ENCODE measurements around the gene RAP1GDS1.

Gene RAP1GDS1, protein sequence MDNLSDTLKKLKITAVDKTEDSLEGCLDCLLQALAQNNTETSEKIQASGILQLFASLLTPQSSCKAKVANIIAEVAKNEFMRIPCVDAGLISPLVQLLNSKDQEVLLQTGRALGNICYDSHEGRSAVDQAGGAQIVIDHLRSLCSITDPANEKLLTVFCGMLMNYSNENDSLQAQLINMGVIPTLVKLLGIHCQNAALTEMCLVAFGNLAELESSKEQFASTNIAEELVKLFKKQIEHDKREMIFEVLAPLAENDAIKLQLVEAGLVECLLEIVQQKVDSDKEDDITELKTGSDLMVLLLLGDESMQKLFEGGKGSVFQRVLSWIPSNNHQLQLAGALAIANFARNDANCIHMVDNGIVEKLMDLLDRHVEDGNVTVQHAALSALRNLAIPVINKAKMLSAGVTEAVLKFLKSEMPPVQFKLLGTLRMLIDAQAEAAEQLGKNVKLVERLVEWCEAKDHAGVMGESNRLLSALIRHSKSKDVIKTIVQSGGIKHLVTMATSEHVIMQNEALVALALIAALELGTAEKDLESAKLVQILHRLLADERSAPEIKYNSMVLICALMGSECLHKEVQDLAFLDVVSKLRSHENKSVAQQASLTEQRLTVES

DNA sequence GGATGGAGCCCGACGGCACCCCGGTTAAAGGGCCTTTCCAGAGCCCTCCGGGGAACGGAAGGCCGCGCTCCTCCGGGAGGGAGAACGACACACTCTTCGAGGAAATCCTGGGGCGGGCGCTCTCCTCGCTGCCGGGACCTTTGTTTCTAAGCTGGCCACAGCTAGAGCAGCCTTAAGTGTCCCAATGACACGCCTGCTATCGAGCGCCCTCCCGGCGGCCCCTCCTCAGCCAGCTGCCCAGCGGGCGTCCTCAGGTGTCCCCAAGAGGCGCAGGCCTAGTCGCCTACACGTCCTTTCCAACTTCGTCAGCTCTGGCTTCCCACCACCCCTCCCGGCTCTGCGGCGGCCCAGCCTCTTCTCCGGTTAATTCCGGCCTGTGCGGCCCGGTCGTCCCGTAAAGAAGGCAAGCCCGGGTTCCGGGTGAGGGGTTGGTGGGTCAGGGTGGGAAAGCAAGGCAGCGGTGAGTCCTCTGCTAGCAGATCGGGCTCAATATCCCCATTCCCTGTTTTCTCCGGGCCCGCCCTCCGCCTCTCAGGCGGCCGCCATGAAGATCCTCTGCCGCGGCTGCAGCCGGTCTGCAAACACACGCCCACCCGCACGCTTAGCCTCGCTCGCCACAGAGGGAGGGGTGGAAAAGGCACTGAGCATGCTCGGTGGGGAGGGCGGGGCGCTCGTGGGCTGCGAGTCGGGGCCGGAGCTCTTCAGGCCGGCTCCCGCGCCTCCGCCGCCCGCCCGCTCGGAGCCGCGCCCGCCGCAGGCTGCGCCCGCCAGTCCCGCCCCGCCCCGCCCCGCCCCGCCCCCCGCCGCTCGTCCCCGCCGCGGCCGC is at the start of gene RAP1GDS1:
TSS of gene RAP1GDS1 (plus strand) at position 806 of the 826 bp plus-strand sequence. CDS start 182 bp downstream, outside the sequence.
- DNase-seq (ENCODE audit: insufficient read length, low spot score) (peak; percentile 84), FAIRE-seq (no peak)
- peak; percentile 92 for TF ChIP-seq POLR2A (IDR thresholded peaks at IDR 0.05; ENCODE audit: low read depth, low read length)

DNA sequence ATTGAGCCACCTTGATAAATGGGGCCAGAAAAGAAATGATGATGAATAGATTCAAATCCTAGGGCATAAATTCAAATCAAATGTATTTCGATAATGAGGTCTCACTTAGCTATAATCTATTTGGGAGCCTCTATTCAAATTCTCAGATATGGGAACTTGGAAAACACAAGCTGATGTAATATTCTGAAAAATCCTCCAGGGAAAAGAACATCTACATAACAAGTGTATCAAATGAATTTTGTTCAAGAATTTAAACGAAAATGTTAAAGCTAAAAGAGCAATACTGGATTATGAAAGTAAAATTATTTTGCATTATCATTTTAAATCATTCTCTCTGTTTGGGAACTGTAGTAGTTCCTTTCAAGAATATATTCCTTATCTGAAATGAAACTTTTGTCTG is 38.9 kb upstream of the RAP1GDS1 start:
- FAIRE-seq, result no peak
- DNase-seq (ENCODE audit: insufficient read length, low spot score), result no peak
- TF ChIP-seq POLR2A (IDR thresholded peaks at IDR 0.05; ENCODE audit: low read depth, low read length), result no peak

DNA sequence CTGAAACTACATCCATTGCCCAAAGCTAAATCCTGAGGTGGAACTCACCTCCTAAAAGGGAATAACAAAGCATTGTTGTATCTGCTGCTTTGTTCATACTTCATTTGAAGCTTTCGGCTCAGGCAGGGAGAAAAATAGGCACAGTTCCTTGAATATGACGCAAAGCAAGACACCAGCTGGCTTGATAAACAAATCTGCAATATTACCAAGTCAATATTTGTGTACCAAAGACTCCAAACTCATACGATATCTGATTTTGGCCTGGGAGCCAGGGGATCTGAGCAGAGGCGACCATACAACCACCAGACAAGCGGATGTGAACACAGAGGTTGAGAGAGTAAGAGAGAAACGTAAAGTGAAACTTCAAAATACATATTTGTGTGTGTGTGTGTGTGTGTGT is 34.8 kb upstream of the RAP1GDS1 start:
- DNase-seq (ENCODE audit: insufficient read length, low spot score) (no peak), FAIRE-seq (no peak)
- TF ChIP-seq POLR2A (IDR thresholded peaks at IDR 0.05; ENCODE audit: low read depth, low read length), result no peak

DNA sequence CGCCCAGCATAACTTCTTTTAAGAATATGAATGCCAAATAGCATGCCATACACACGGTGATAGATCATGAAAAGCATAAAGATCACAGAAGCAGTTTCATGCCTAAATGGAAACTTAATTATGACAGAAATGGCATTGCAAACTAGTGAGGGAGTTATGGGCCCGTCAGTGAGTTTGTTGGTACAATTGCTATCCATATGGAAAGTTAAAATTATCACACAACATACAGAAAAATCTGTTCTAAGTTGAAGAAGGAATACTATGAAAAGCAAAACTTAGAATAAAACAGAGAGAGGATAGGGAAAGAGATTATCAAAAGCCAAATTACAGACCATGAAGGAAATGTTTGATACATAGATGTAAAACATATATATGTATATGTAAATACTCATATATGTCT is 30.2 kb upstream of the RAP1GDS1 start:
- FAIRE-seq, result no peak
- TF ChIP-seq POLR2A (IDR thresholded peaks at IDR 0.05; ENCODE audit: low read depth, low read length), result no peak

DNA sequence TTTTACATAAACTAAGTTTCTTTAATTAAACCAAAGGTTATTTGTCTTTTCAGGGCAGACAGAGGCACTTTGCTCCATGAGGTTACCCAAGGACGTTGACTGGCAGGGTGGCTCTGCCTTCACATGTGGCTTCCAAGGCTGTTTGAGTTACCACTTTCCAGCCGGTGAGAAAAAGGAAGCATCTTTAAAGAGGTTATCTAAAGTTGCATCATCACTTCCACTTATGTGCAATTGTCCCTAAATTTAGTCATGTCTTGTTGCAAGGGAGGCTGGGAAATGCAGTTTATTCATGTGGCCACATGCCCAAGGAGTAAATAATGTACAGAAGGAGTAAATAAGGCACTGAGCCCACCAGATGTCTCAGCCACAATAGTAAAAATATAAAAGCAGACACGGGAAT is 29.0 kb upstream of the RAP1GDS1 start:
- FAIRE-seq (no peak), DNase-seq (ENCODE audit: insufficient read length, low spot score) (no peak)
- no peak for TF ChIP-seq POLR2A (IDR thresholded peaks at IDR 0.05; ENCODE audit: low read depth, low read length)

More for the DNA sequence above, 30.2 kb upstream of the RAP1GDS1 start:
- DNase-seq (ENCODE audit: insufficient read length, low spot score), result no peak

DNA sequence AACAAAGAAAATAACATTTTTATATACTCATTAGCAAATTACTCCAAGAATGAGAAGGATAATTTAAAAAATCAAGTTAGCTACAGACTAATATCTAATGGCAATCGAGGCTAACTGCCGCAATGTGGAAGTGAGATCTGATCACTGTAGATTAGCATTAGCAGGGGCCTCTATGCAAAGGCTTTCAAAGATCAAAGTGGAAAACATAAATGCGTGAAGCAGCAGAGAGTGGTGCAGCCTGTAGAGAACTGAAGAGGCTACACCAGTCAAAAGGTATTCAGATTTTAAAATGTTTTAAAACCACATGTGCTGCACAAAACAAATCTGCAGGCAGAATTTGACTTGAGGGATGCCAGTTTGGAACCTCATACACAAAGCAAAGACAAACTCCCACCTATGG is 24.0 kb upstream of the RAP1GDS1 start:
- FAIRE-seq (no peak), DNase-seq (ENCODE audit: insufficient read length, low spot score) (no peak)
- TF ChIP-seq POLR2A (IDR thresholded peaks at IDR 0.05; ENCODE audit: low read depth, low read length), result no peak

DNA sequence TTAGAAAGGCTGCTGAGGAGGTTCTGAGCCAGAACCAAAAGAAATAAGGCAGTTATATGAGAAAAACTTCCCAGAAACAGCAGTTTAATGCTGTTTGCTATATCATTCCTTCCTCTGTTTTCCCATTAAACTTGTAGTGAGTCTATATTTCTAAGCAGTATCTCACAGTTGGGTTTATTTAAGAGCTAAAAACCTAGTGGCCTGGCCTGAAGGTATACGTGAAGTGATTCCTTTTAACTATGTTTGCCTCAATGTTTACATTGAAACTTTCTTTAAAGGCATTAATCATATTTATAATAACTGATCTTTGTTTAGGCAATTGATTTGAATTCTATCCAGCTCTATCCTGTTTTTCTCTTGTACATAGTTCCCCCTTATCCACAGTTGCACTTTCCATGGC is 19.1 kb upstream of the RAP1GDS1 start:
- FAIRE-seq, result no peak
- TF ChIP-seq POLR2A (IDR thresholded peaks at IDR 0.05; ENCODE audit: low read depth, low read length), result no peak
- DNase-seq (ENCODE audit: insufficient read length, low spot score), result no peak

DNA sequence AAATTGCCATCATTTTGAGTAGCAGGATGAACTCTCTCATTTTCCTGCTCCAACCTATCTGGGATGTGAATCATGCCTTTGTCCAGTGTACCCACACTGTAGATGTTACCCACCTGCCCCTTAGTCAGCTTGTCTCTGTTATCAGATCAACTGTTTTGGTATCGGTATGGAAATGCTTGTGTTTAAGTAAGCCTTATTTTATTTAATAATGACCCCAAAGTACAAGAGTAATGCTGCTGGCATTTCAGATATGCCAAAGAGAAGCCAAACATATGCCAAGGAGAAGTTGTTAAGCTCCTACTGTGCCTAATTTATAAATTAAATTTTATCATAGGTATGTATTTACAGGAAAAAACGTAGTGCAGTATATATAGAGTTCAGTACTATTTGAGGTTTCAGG is 18.6 kb upstream of the RAP1GDS1 start:
- DNase-seq (ENCODE audit: insufficient read length, low spot score) (no peak), FAIRE-seq (no peak)
- TF ChIP-seq POLR2A (IDR thresholded peaks at IDR 0.05; ENCODE audit: low read depth, low read length), result no peak

DNA sequence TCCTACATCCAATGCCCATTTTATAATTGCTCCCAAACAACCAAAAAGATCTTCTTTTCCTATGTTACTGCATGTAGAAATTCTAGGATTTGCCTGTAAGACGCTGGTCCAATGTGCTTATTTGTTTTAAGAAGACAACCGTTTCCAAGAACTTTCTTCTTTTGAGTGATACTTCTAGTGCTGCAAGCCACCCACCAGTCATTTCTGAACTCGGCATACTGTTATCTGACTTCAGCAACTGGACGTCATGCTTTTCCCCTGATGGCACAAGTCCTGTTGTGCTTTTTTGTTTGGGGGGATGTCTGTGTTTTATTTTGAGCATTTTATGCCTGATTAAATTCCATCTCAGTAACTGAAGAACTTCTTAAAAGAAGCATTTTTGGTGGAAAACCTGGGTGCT is 16.0 kb upstream of the RAP1GDS1 start:
- DNase-seq (ENCODE audit: insufficient read length, low spot score) (no peak), FAIRE-seq (no peak)
- TF ChIP-seq POLR2A (IDR thresholded peaks at IDR 0.05; ENCODE audit: low read depth, low read length), result no peak

DNA sequence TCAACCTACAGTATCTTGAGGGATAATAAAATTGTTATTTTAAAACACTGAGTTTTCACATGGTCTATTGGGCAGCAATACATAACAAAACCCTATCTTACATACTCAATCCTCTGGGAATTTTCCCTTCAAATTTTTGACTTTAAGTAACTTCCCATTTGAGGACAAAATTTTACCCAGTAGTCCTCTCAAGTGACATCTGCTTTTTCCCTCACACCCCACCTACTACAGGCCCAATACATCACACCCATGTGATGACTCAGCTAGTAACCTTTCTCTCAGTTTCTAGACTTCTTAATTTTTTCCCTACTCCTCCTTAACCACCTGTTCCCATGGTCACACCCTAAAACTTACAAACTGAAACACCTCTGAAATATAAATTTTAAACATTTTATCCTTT is 12.2 kb upstream of the RAP1GDS1 start:
- TF ChIP-seq POLR2A (IDR thresholded peaks at IDR 0.05; ENCODE audit: low read depth, low read length), result no peak
- FAIRE-seq, result no peak
- DNase-seq (ENCODE audit: insufficient read length, low spot score), result no peak

DNA sequence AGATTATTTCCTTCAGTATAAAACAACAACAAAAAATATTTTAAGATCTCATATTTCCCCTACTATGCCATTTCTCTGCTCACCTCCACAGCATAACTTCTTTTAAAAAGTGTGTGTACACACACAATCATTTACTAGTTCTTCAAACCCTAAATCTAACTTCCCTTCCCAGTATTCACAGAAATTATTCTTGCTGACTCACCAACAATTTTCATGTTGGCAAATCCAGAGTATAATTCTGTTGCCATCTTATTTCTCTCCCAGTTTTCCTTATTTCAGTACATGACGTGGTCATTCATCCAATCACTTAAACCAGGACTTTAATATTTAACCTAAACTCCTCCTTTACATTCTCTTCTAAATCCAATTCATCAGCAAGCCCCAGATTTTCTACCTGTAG is 11.4 kb upstream of the RAP1GDS1 start:
- TF ChIP-seq POLR2A (IDR thresholded peaks at IDR 0.05; ENCODE audit: low read depth, low read length), result no peak

DNA sequence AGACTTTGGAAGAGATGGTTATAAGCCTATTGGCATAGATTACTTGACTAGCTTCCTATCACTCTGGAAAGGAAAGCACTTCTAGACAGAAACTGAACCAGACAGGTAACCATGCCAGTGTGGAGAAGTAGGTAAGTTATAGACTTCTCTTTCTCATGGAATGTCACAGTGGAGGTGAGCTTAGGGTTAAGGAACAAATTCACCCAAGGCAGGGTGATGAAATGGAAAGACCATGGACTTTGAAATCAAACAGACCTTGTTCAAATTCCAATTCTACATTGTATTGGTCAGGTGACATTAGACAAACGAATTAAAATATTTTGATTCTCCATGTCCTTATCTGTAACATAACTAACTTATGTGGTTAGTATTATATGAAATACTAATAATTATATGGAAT is 7.7 kb upstream of the RAP1GDS1 start:
- no peak for FAIRE-seq
- DNase-seq (ENCODE audit: insufficient read length, low spot score), result no peak
- TF ChIP-seq POLR2A (IDR thresholded peaks at IDR 0.05; ENCODE audit: low read depth, low read length), result no peak

More for the DNA sequence above, 11.4 kb upstream of the RAP1GDS1 start:
- FAIRE-seq, result no peak
- DNase-seq (ENCODE audit: insufficient read length, low spot score), result no peak

DNA sequence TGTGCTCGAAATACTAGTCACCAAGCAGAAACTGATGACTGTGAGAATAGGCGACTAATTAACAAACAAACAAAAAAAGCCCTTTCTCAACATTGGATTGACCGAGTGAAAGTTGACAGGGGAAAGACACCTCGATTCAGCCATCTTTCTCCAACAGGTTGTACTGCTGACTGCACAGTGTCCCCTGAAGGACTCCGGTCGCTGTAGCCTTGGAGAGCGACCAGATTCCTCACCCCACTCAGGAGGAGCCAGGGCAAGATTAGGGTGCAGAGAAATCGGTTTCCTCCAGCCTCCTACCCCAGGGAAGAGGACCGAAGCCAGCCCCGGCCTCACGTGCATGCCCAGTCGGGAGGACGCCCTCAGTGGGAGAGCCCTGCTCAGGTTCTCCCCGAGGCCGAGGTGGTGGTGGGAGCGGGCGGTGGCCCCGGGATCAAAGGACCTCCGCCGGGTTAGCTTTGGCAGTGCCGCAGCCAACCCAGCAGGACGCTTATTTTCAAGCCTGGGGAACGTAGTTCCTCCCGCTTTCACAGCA is 1.1 kb upstream of the RAP1GDS1 start:
- DNase-seq (ENCODE audit: insufficient read length, low spot score), result peak; percentile 41
- FAIRE-seq, result no peak
- no peak for TF ChIP-seq POLR2A (IDR thresholded peaks at IDR 0.05; ENCODE audit: low read depth, low read length)

Data from H54 (cell line).